Kidney epithelial cell (primary cell): ENCODE measurements around the gene CRYBB2. TPM values are rescaled to one million over a fixed set of nuclear protein-coding genes. Genes with fewer than 3 reads are reported as not detected.
A peak's percentile ranks its signal among the peaks of the same experiment; 100 is the strongest.
"Not testable (repeated sequence)": the region's sequence is repeated elsewhere in the genome, so short reads cannot be mapped to it uniquely, and the experiment has no call there.

Experiments used
- DNase-seq: peaks from one replicate; pipeline ENCODE4 v3.0.0-alpha.2; 2010; ENCODE audit warnings: low read depth
- H3K27me3 ChIP-seq: 2 replicates; pipeline ENCODE4 v1.6.0; 2011; ENCODE audit warnings: low read length; ENCODE audit not compliant: control insufficient read depth, insufficient read depth
- H3K36me3 ChIP-seq: 2 replicates; pipeline ENCODE4 v1.5.1; 2011; ENCODE audit warnings: low read length; ENCODE audit not compliant: control insufficient read depth, insufficient read depth
- H3K4me3 ChIP-seq: 2 replicates; pipeline ENCODE4 v1.5.1; 2011; ENCODE audit warnings: low read depth, mild to moderate bottlenecking, control low read depth, low read length
- CTCF ChIP-seq: IDR thresholded peaks from 2 replicates; pipeline ENCODE4 v1.5.1; 2011; ENCODE audit warnings: mild to moderate bottlenecking, moderate library complexity, low read length, control low read depth, inconsistent platforms; ENCODE audit not compliant: insufficient read depth, poor library complexity, severe bottlenecking
- total RNA-seq: library from RNA; depleted of rRNA; stranded (reverse); fragments of >200 nt; gene quantifications from 2 replicates; pipeline ENCODE4 v1.2.3, GENCODE V29; 2015

The CRYBB2 gene
- total RNA-seq, 1 donor from 2014 or later, result not detected

GRCh38 chr22:25201557-25202273, 17.7 kb upstream of the CRYBB2 start:
- no peak for TF ChIP-seq CTCF
- no peaks in the 10 kb centered on the region for H3K36me3 ChIP-seq

GRCh38 chr22:25202290-25202921, 17.0 kb upstream of the CRYBB2 start:
- H3K36me3 ChIP-seq, result no peaks in the 10 kb centered on the region
- no peak for DNase-seq
- H3K4me3 ChIP-seq, result no peak overlapping the region
- H3K27me3 ChIP-seq, result no peaks in the 10 kb centered on the region
- peak; percentile 88 for TF ChIP-seq CTCF

More at GRCh38 chr22:25201557-25202273, 17.7 kb upstream of the CRYBB2 start:
- DNase-seq, result no peak
- no peaks in the 10 kb centered on the region for H3K27me3 ChIP-seq
- H3K4me3 ChIP-seq, result no peak overlapping the region

GRCh38 chr22:25203082-25203481, 16.4 kb upstream of the CRYBB2 start:
- no peaks in the 10 kb centered on the region for H3K27me3 ChIP-seq
- TF ChIP-seq CTCF, result no peak
- H3K36me3 ChIP-seq, result no peaks in the 10 kb centered on the region
- H3K4me3 ChIP-seq, result no peak overlapping the region
- no peak for DNase-seq

- H3K36me3 ChIP-seq, H3K4me3 ChIP-seq, DNase-seq, H3K27me3 ChIP-seq: not testable (repeated sequence)
Observed at GRCh38 chr22:25204547-25204946, 14.9 kb upstream of the CRYBB2 start.

- H3K36me3 ChIP-seq, result no peaks in the 10 kb centered on the region
- TF ChIP-seq CTCF, result no peak
- no peak for DNase-seq
- no peaks in the 10 kb centered on the region for H3K27me3 ChIP-seq
- no peak overlapping the region for H3K4me3 ChIP-seq
Observed at GRCh38 chr22:25205847-25206246, 13.6 kb upstream of the CRYBB2 start.

- TF ChIP-seq CTCF, result no peak
- no peak for DNase-seq
- H3K27me3 ChIP-seq, result no peaks in the 10 kb centered on the region
- no peak overlapping the region for H3K4me3 ChIP-seq
- no peaks in the 10 kb centered on the region for H3K36me3 ChIP-seq
Observed at GRCh38 chr22:25206998-25207397, 12.4 kb upstream of the CRYBB2 start.
